ENCODE results near the gene ST6GALNAC3.
"Not testable (repeated sequence)": the region's sequence is repeated elsewhere in the genome, so short reads cannot be mapped to it uniquely, and the experiment has no call there.

The ST6GALNAC3 gene

DNA sequence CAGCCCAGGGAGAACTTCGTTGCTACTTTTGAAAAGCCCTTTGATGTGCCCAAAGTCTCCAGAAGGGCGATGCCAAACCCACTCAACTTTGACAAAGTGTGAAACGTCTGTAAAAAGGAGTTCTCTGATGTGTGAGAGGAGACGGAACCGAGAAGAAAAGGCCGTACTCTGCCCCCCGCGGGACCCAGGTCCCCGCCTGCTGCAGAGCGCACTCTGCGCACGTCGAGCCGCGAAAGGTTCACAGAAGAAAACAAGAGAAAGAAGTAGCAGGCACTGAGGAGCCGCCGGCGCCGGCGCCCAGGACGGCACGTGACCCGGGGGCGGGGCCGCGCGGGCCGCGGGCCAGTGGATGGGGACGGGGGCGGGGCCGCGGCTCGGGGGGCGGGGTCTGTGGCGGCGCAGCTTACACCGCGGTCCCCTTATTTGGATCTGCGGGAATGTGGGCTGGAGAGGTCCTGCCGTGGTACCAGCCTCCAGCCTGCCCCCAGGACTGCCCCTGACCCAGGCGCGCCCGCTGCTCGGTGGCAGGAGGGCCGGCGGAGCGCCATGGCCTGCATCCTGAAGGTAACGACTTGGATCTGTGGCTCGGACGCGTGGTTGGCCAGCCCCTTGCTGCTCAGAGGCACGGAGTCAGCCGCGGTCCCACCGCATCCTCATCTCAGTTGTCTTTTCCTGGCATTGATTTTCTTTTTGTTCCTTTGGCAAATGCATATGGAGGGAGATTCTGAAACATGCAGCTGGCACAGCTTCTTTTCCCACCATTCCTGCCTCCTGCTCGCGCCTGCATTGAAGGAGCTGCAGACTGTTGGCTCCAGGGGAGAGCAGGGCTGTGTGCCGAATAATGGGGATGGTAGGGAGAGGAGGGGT lies at the start of gene ST6GALNAC3:
TSS of gene ST6GALNAC3 (plus strand) at position 426 of the 867 bp plus-strand sequence.
- peak within 1 kb of the TSS; percentile 99 for H3K4me3 ChIP-seq (ENCODE audit: low read length)
- no peaks in the 10 kb centered on the region for H3K36me3 ChIP-seq (ENCODE audit: insufficient read depth, low read length)
- peaks cover 11% of the 10 kb centered on the region for H3K4me1 ChIP-seq (ENCODE audit: insufficient read depth, low read length)
- no peaks in the 10 kb centered on the region for H3K27me3 ChIP-seq (ENCODE audit: insufficient read depth, low read length)
- H2AFZ ChIP-seq (ENCODE audit: low read depth, low read length) = peak within 1 kb of the TSS; percentile 85
- H3K9me3 ChIP-seq (ENCODE audit: low read length) = no peaks in the 10 kb centered on the region

- no peaks in the 10 kb centered on the region for H3K9me3 ChIP-seq (ENCODE audit: low read length)
- H2AFZ ChIP-seq (ENCODE audit: low read depth, low read length) = no peak overlapping the region
- no peaks in the 10 kb centered on the region for H3K27me3 ChIP-seq (ENCODE audit: insufficient read depth, low read length)
- H3K36me3 ChIP-seq (ENCODE audit: insufficient read depth, low read length) = no peaks in the 10 kb centered on the region
- H3K4me1 ChIP-seq (ENCODE audit: insufficient read depth, low read length) = no peaks in the 10 kb centered on the region
- no peak overlapping the region for H3K4me3 ChIP-seq (ENCODE audit: low read length)
These were observed 47.2 kb upstream of the ST6GALNAC3 start for GRCh38 chr1:76027341-76027740.

DNA sequence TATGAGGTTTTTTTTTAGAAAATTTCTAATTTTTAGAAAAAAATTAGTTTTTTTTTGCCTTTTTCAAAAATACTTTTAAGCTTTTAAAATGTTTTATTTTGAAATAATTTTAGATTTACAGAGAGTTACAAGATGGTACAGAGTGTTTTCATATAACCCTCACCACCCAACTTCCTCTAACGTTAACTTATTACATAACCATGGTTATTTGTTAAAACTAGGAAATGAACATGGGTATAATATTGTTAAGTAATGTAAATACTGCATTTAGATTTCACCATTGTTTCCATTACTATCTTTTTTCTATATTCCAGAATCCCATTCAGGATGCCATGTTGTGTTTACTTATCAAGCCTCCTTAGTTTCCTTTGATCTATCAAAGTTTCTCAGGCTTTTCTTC lies 45.2 kb upstream of the ST6GALNAC3 start:
- Histone ChIP-seq H2AFZ (ENCODE audit: low read depth, low read length) (no peak overlapping the region), H3K4me3 (ENCODE audit: low read length) (no peak overlapping the region), H3K9me3 (ENCODE audit: low read length) (no peaks in the 10 kb centered on the region), H3K4me1 (ENCODE audit: insufficient read depth, low read length) (no peaks in the 10 kb centered on the region), H3K27me3 (ENCODE audit: insufficient read depth, low read length) (no peaks in the 10 kb centered on the region), H3K36me3 (ENCODE audit: insufficient read depth, low read length) (no peaks in the 10 kb centered on the region)

- H2AFZ ChIP-seq (ENCODE audit: low read depth, low read length) = no peak overlapping the region
- H3K36me3 ChIP-seq (ENCODE audit: insufficient read depth, low read length) = no peaks in the 10 kb centered on the region
- H3K4me3 ChIP-seq (ENCODE audit: low read length) = no peak overlapping the region
- H3K4me1 ChIP-seq (ENCODE audit: insufficient read depth, low read length) = no peaks in the 10 kb centered on the region
- H3K27me3 ChIP-seq (ENCODE audit: insufficient read depth, low read length) = no peaks in the 10 kb centered on the region
- no peaks in the 10 kb centered on the region for H3K9me3 ChIP-seq (ENCODE audit: low read length)
These were observed 43.0 kb upstream of the ST6GALNAC3 start for GRCh38 chr1:76031496-76031895.

- Histone ChIP-seq H3K9me3 (ENCODE audit: low read length) (no peaks in the 10 kb centered on the region), H2AFZ (ENCODE audit: low read depth, low read length) (no peak overlapping the region), H3K27me3 (ENCODE audit: insufficient read depth, low read length) (no peaks in the 10 kb centered on the region), H3K4me1 (ENCODE audit: insufficient read depth, low read length) (peaks cover 7% of the 10 kb centered on the region), H3K36me3 (ENCODE audit: insufficient read depth, low read length) (no peaks in the 10 kb centered on the region), H3K4me3 (ENCODE audit: low read length) (no peak overlapping the region)
These were observed 40.6 kb upstream of the ST6GALNAC3 start for GRCh38 chr1:76033800-76034475.

DNA sequence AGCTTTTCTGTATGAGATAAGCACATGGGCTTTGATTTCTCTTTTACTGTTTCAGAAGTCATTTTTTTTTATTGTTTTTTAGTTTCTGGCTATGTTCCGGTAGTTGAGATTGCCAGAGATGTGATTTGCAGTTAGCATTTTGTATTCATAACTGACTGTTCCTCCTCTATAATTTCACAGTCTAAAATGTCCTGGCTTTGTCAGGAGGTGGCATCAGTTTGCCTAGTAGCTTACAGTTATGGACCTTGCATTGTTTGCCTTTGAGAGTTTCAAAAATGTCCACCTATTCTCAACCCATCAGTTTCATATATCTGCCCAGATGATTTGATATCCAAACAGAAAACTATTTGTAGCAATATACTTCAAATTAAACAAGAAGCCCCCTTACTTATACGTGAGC lies 39.5 kb upstream of the ST6GALNAC3 start:
- H3K36me3 ChIP-seq (ENCODE audit: insufficient read depth, low read length) = no peaks in the 10 kb centered on the region

GRCh38 chr1:76037324-76037723 lies 37.2 kb upstream of the ST6GALNAC3 start:
- Histone ChIP-seq H3K9me3 (ENCODE audit: low read length) (no peaks in the 10 kb centered on the region), H3K4me1 (ENCODE audit: insufficient read depth, low read length) (peaks cover 18% of the 10 kb centered on the region), H3K4me3 (ENCODE audit: low read length) (no peak overlapping the region), H2AFZ (ENCODE audit: low read depth, low read length) (no peak overlapping the region), H3K36me3 (ENCODE audit: insufficient read depth, low read length) (no peaks in the 10 kb centered on the region), H3K27me3 (ENCODE audit: insufficient read depth, low read length) (no peaks in the 10 kb centered on the region)

More for the DNA sequence above, 39.5 kb upstream of the ST6GALNAC3 start:
- peaks cover 9% of the 10 kb centered on the region for H3K4me1 ChIP-seq (ENCODE audit: insufficient read depth, low read length)
- H3K9me3 ChIP-seq (ENCODE audit: low read length) = no peaks in the 10 kb centered on the region
- no peak overlapping the region for H2AFZ ChIP-seq (ENCODE audit: low read depth, low read length)
- H3K4me3 ChIP-seq (ENCODE audit: low read length) = no peak overlapping the region
- H3K27me3 ChIP-seq (ENCODE audit: insufficient read depth, low read length) = no peaks in the 10 kb centered on the region

- no peaks in the 10 kb centered on the region for H3K9me3 ChIP-seq (ENCODE audit: low read length)
- no peaks in the 10 kb centered on the region for H3K27me3 ChIP-seq (ENCODE audit: insufficient read depth, low read length)
- no peak overlapping the region for H2AFZ ChIP-seq (ENCODE audit: low read depth, low read length)
- no peak overlapping the region for H3K4me3 ChIP-seq (ENCODE audit: low read length)
- H3K36me3 ChIP-seq (ENCODE audit: insufficient read depth, low read length) = no peaks in the 10 kb centered on the region
- peaks cover 18% of the 10 kb centered on the region for H3K4me1 ChIP-seq (ENCODE audit: insufficient read depth, low read length)
These were observed 36.1 kb upstream of the ST6GALNAC3 start for GRCh38 chr1:76038287-76039004.

DNA sequence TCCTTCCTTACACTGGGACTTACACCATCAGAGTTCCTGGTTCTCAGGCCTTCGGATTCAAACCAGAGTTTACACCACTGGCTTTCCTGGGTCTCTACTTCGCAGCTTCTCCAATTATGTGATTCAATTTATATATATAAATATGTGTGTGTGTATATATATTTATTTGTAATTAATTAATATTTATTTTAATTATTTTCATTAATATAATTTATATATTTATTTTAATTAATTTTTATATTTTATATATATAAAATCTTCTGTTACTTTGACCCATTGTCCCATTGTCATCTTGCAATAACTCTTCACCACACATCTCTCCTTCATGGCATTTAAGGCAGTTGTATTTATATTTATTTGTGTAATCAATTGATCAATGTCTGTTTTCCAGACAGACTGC lies 28.4 kb upstream of the ST6GALNAC3 start:
- Histone ChIP-seq H3K4me1 (ENCODE audit: insufficient read depth, low read length) (no peaks in the 10 kb centered on the region), H2AFZ (ENCODE audit: low read depth, low read length) (no peak overlapping the region), H3K9me3 (ENCODE audit: low read length) (no peaks in the 10 kb centered on the region), H3K36me3 (ENCODE audit: insufficient read depth, low read length) (no peaks in the 10 kb centered on the region), H3K4me3 (ENCODE audit: low read length) (no peak overlapping the region), H3K27me3 (ENCODE audit: insufficient read depth, low read length) (no peaks in the 10 kb centered on the region)

GRCh38 chr1:76048219-76048618 lies 26.3 kb upstream of the ST6GALNAC3 start:
- peaks cover 5% of the 10 kb centered on the region for H3K4me1 ChIP-seq (ENCODE audit: insufficient read depth, low read length)
- no peaks in the 10 kb centered on the region for H3K9me3 ChIP-seq (ENCODE audit: low read length)
- no peaks in the 10 kb centered on the region for H3K27me3 ChIP-seq (ENCODE audit: insufficient read depth, low read length)
- H3K36me3 ChIP-seq (ENCODE audit: insufficient read depth, low read length) = no peaks in the 10 kb centered on the region
- no peak overlapping the region for H3K4me3 ChIP-seq (ENCODE audit: low read length)
- H2AFZ ChIP-seq (ENCODE audit: low read depth, low read length) = no peak overlapping the region

- H3K9me3 ChIP-seq (ENCODE audit: low read length) = no peaks in the 10 kb centered on the region
- no peaks in the 10 kb centered on the region for H3K27me3 ChIP-seq (ENCODE audit: insufficient read depth, low read length)
- no peak overlapping the region for H2AFZ ChIP-seq (ENCODE audit: low read depth, low read length)
- H3K36me3 ChIP-seq (ENCODE audit: insufficient read depth, low read length) = no peaks in the 10 kb centered on the region
- H3K4me1 ChIP-seq (ENCODE audit: insufficient read depth, low read length) = peaks cover 5% of the 10 kb centered on the region
- H3K4me3 ChIP-seq (ENCODE audit: low read length) = no peak overlapping the region
These were observed 25.6 kb upstream of the ST6GALNAC3 start for GRCh38 chr1:76048926-76049325.

DNA sequence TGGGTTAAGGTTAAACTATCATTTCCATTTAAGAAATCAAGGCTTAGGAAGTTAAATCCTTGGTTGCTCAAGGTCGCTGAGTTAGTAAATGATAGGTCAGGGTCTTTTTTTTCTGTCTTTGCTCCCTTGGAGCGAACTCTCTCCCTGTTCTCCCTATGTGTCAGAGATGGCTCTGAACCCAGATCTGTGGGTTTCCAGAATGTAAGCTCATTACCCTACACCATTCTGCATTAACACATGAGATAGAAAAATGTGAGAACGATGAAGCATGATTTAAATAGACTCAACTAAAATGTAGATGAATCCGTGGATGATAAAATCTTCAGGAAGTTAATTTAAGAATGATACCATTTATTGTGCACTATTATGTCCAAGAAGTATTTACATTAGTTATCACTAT lies 25.0 kb upstream of the ST6GALNAC3 start:
- H3K4me3 ChIP-seq (ENCODE audit: low read length) = no peak overlapping the region

DNA sequence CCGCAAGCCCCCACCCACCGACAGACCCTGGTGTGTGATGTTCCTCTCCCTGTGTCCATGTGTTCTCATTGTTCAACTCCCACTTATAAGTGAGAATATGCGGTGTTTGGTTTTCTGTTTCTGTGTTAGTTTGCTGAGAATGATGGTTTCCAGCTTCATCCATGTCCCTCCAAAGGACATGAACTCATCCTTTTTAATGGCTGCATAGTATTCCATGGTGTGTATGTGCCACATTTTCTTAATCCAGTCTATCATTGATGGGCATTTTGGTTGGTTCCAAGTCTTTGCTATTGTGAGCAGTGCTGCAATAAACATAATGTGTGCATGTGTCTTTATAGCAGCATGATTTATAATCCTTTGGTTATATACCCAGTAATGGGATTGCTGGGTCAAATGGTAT lies 24.5 kb upstream of the ST6GALNAC3 start:
- not testable (repeated sequence) for H3K27me3 ChIP-seq (ENCODE audit: insufficient read depth, low read length); H3K4me3 ChIP-seq (ENCODE audit: low read length); H3K36me3 ChIP-seq (ENCODE audit: insufficient read depth, low read length); H2AFZ ChIP-seq (ENCODE audit: low read depth, low read length); H3K9me3 ChIP-seq (ENCODE audit: low read length); H3K4me1 ChIP-seq (ENCODE audit: insufficient read depth, low read length)

More for the DNA sequence above, 25.0 kb upstream of the ST6GALNAC3 start:
- no peaks in the 10 kb centered on the region for H3K36me3 ChIP-seq (ENCODE audit: insufficient read depth, low read length)
- peaks cover 5% of the 10 kb centered on the region for H3K4me1 ChIP-seq (ENCODE audit: insufficient read depth, low read length)
- no peak overlapping the region for H2AFZ ChIP-seq (ENCODE audit: low read depth, low read length)
- no peaks in the 10 kb centered on the region for H3K27me3 ChIP-seq (ENCODE audit: insufficient read depth, low read length)
- H3K9me3 ChIP-seq (ENCODE audit: low read length) = no peaks in the 10 kb centered on the region

Data from neuron (in vitro differentiated cells).